Fibroblast of pulmonary artery (primary cell): ENCODE results near the gene FAS.

Experiments used
- DNase-seq: peaks from one replicate; pipeline ENCODE4 v3.0.0-alpha.2; 2010; ENCODE audit warnings: low read depth
- H3K4me3 ChIP-seq: replicated peaks from 2 replicates; pipeline ENCODE4 v1.5.1; 2011; ENCODE audit warnings: low read depth, mild to moderate bottlenecking, control low read depth, low read length, moderate library complexity
- CTCF ChIP-seq: IDR thresholded peaks from 2 replicates; pipeline ENCODE4 v1.5.1; 2011; ENCODE audit warnings: mild to moderate bottlenecking, control low read depth, low read length, inconsistent platforms; ENCODE audit errors: missing control alignments

Gene FAS

GRCh38 chr10:88978463-88978862, 12.1 kb upstream of the FAS start:
- H3K4me3 ChIP-seq = no peak overlapping the region
- no peak for DNase-seq

GRCh38 chr10:88979153-88979562, 11.4 kb upstream of the FAS start:
- peak; percentile 84 for DNase-seq
- TF ChIP-seq CTCF = no peak
- no peak overlapping the region for H3K4me3 ChIP-seq

More at GRCh38 chr10:88978463-88978862, 12.1 kb upstream of the FAS start:
- no peak for TF ChIP-seq CTCF

GRCh38 chr10:88979603-88980002, 11.0 kb upstream of the FAS start:
- H3K4me3 ChIP-seq = no peak overlapping the region
- no peak for TF ChIP-seq CTCF
- no peak for DNase-seq

- H3K4me3 ChIP-seq = no peak overlapping the region
- no peak for TF ChIP-seq CTCF
- DNase-seq = no peak
Observed at GRCh38 chr10:88980247-88980646, 10.4 kb upstream of the FAS start.

GRCh38 chr10:88980800-88981199, 9.8 kb upstream of the FAS start:
- no peak for TF ChIP-seq CTCF
- no peak overlapping the region for H3K4me3 ChIP-seq
- no peak for DNase-seq

GRCh38 chr10:88981435-88981834, 9.2 kb upstream of the FAS start:
- no peak for TF ChIP-seq CTCF
- DNase-seq = no peak
- H3K4me3 ChIP-seq = no peak overlapping the region

GRCh38 chr10:88982366-88982765, 8.2 kb upstream of the FAS start:
- no peak for DNase-seq
- H3K4me3 ChIP-seq = no peak overlapping the region
- no peak for TF ChIP-seq CTCF
